Measurements from ENCODE around the gene MASP1.

MASP1 gene

DNA sequence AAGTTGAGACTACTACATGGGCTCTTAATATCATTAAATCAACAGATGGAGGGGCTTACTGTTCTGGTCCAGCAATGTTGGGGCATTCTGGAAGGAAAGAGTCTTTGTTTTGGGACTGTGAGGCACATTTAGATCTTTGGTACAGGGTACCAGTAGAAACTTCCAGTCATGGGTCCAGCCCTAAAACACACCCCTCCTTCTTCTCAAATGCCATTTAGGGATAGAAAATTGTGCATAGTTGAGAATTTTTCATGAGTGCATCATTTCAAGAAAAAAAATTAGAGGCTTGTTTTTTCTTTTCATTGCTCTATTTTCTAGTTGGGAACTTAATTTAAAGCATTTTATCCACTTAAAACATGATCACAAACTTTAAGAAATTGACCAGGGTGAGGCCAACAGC, 98.4 kb downstream of the MASP1 start:
- Histone ChIP-seq H3K9me3 (ENCODE audit: insufficient read depth, low read depth, low read length) (peaks cover 5% of the 10 kb centered on the region), H3K14ac (ENCODE audit: low read length) (no peak overlapping the region), H2BK120ac (ENCODE audit: insufficient read depth, low read length, poor library complexity) (no peak overlapping the region), H4K91ac (ENCODE audit: low read depth, low read length) (no peak overlapping the region), H2AK5ac (ENCODE audit: low read length) (no peak overlapping the region), H2BK5ac (ENCODE audit: low read depth, low read length, poor library complexity) (no peak overlapping the region), H3K27me3 (ENCODE audit: insufficient read depth, low read length) (no peaks in the 10 kb centered on the region), H2AFZ (ENCODE audit: insufficient read depth, low read length, poor library complexity) (no peak overlapping the region), H3K4me1 (ENCODE audit: control insufficient read depth in 1 of 2, insufficient read depth in 2 of 2, low read length in 2 of 2) (no peaks in the 10 kb centered on the region), H3K18ac (ENCODE audit: low read length) (no peak overlapping the region), H4K8ac (ENCODE audit: low read depth, low read length) (no peak overlapping the region), H3K4me2 (ENCODE audit: low read length) (no peak overlapping the region), H3K4me3 (ENCODE audit: low read depth, low read length) (no peak overlapping the region), H3K79me2 (ENCODE audit: control insufficient read depth, insufficient read depth, low read length, poor library complexity) (no peaks in the 10 kb centered on the region), H3K79me1 (ENCODE audit: low read length) (peaks cover 1% of the 10 kb centered on the region), H2BK12ac (ENCODE audit: low read length) (no peak overlapping the region), H3K9ac (ENCODE audit: low read length) (no peak overlapping the region), H3K4ac (ENCODE audit: low read depth, low read length) (no peak overlapping the region), H3K27ac (ENCODE audit: low read depth, low read length) (no peak overlapping the region), H4K12ac (ENCODE audit: low read depth, low read length) (no peak overlapping the region), H3K23ac (ENCODE audit: low read length) (no peak overlapping the region), H3K36me3 (ENCODE audit: control insufficient read depth in 1 of 2, insufficient read depth in 2 of 2, low read length in 2 of 2) (no peaks in the 10 kb centered on the region)
- peak in 1 of 2 donors; percentile 35 for DNase-seq

DNA sequence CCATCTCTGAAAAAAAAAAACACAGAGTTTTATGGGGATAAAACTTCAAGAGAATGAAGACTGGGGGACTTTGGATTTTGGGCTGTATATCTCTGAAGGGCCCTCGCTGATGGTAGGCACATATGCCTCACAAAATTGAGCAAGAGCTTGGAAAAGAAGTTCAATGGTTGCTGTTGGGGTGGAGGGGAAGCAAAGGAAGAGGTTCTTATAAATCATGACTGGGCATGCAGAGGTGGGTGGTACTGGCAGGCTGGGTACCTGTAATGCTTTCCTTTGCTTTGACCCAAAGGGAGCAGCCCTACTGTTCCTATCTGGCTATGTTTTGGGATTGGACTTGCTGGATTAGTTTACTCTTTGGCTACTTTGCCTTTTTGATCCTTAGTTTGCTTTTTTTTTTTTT, 100.3 kb downstream of the MASP1 start:
- H3K79me1 ChIP-seq (ENCODE audit: low read length): peaks cover 5% of the 10 kb centered on the region

DNA sequence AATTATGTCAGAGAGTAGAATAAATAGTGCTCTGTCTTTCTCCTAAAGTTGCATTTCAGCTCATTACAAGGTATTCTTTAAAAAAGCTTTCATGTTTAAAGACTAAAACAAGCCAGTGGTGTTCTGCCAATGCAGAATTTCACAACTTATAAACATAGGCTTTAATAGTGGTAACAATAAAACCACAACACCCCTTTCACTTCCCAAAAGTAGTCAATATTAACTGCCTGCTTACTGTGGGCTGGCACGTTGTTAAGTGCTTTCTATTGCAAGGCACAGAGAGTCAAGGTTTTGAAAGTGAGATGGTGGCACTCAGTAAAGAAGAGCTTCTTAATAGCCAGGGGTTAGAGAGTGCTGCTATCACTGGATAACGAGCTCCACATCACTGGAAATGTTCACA, 102.6 kb downstream of the MASP1 start:
- H3K14ac ChIP-seq (ENCODE audit: low read length): no peak overlapping the region
- DNase-seq: no peak
- H4K8ac ChIP-seq (ENCODE audit: low read depth, low read length): no peak overlapping the region
- no peak overlapping the region for H2BK120ac ChIP-seq (ENCODE audit: insufficient read depth, low read length, poor library complexity)
- no peaks in the 10 kb centered on the region for H3K36me3 ChIP-seq (ENCODE audit: control insufficient read depth in 1 of 2, insufficient read depth in 2 of 2, low read length in 2 of 2)
- H3K27ac ChIP-seq (ENCODE audit: low read depth, low read length): no peak overlapping the region
- WGBS (ENCODE audit: extremely low coverage, insufficient coverage, insufficient read length): no CpG with 5 or more reads among the region's 2 CpGs
- H3K4me1 ChIP-seq (ENCODE audit: control insufficient read depth in 1 of 2, insufficient read depth in 2 of 2, low read length in 2 of 2): peaks cover 4 to 7% of the 10 kb centered on the region in 2 experiments
- H2BK5ac ChIP-seq (ENCODE audit: low read depth, low read length, poor library complexity): no peak overlapping the region
- no peak overlapping the region for H4K12ac ChIP-seq (ENCODE audit: low read depth, low read length)
- H3K4me3 ChIP-seq (ENCODE audit: low read depth, low read length): no peak overlapping the region
- H2AK5ac ChIP-seq (ENCODE audit: low read length): no peak overlapping the region
- H3K4me2 ChIP-seq (ENCODE audit: low read length): no peak overlapping the region
- H3K23ac ChIP-seq (ENCODE audit: low read length): no peak overlapping the region
- no peak overlapping the region for H3K9ac ChIP-seq (ENCODE audit: low read length)
- no peak overlapping the region for H3K4ac ChIP-seq (ENCODE audit: low read depth, low read length)
- no peaks in the 10 kb centered on the region for H3K27me3 ChIP-seq (ENCODE audit: insufficient read depth, low read length)
- no peak overlapping the region for H2AFZ ChIP-seq (ENCODE audit: insufficient read depth, low read length, poor library complexity)
- H3K9me3 ChIP-seq (ENCODE audit: insufficient read depth, low read depth, low read length): no peaks in the 10 kb centered on the region
- H3K79me1 ChIP-seq (ENCODE audit: low read length): peaks cover 5% of the 10 kb centered on the region
- peaks cover 2% of the 10 kb centered on the region for H3K79me2 ChIP-seq (ENCODE audit: control insufficient read depth, insufficient read depth, low read length, poor library complexity)
- no peak overlapping the region for H2BK12ac ChIP-seq (ENCODE audit: low read length)
- no peak overlapping the region for H4K91ac ChIP-seq (ENCODE audit: low read depth, low read length)
- H3K18ac ChIP-seq (ENCODE audit: low read length): no peak overlapping the region

More for the DNA sequence above, 100.3 kb downstream of the MASP1 start:
- no peak overlapping the region for H4K8ac ChIP-seq (ENCODE audit: low read depth, low read length)
- H2BK120ac ChIP-seq (ENCODE audit: insufficient read depth, low read length, poor library complexity): no peak overlapping the region
- DNase-seq: no peak
- peaks cover 4% of the 10 kb centered on the region in 2 experiments for H3K4me1 ChIP-seq (ENCODE audit: control insufficient read depth in 1 of 2, insufficient read depth in 2 of 2, low read length in 2 of 2)
- peaks cover 2% of the 10 kb centered on the region for H3K79me2 ChIP-seq (ENCODE audit: control insufficient read depth, insufficient read depth, low read length, poor library complexity)
- H3K27ac ChIP-seq (ENCODE audit: low read depth, low read length): no peak overlapping the region
- H2BK5ac ChIP-seq (ENCODE audit: low read depth, low read length, poor library complexity): no peak overlapping the region
- WGBS (ENCODE audit: extremely low coverage, insufficient coverage, insufficient read length): no CpG with 5 or more reads among the region's 1 CpG
- no peaks in the 10 kb centered on the region for H3K27me3 ChIP-seq (ENCODE audit: insufficient read depth, low read length)
- H3K4ac ChIP-seq (ENCODE audit: low read depth, low read length): no peak overlapping the region
- no peak overlapping the region for H2AK5ac ChIP-seq (ENCODE audit: low read length)
- no peak overlapping the region for H4K91ac ChIP-seq (ENCODE audit: low read depth, low read length)
- H3K36me3 ChIP-seq (ENCODE audit: control insufficient read depth in 1 of 2, insufficient read depth in 2 of 2, low read length in 2 of 2): no peaks in the 10 kb centered on the region
- no peak overlapping the region for H4K12ac ChIP-seq (ENCODE audit: low read depth, low read length)
- H2AFZ ChIP-seq (ENCODE audit: insufficient read depth, low read length, poor library complexity): no peak overlapping the region
- no peak overlapping the region for H2BK12ac ChIP-seq (ENCODE audit: low read length)
- no peak overlapping the region for H3K4me2 ChIP-seq (ENCODE audit: low read length)
- H3K9ac ChIP-seq (ENCODE audit: low read length): no peak overlapping the region
- no peak overlapping the region for H3K4me3 ChIP-seq (ENCODE audit: low read depth, low read length)
- H3K9me3 ChIP-seq (ENCODE audit: insufficient read depth, low read depth, low read length): no peaks in the 10 kb centered on the region
- H3K18ac ChIP-seq (ENCODE audit: low read length): no peak overlapping the region
- H3K23ac ChIP-seq (ENCODE audit: low read length): no peak overlapping the region
- H3K14ac ChIP-seq (ENCODE audit: low read length): no peak overlapping the region

DNA sequence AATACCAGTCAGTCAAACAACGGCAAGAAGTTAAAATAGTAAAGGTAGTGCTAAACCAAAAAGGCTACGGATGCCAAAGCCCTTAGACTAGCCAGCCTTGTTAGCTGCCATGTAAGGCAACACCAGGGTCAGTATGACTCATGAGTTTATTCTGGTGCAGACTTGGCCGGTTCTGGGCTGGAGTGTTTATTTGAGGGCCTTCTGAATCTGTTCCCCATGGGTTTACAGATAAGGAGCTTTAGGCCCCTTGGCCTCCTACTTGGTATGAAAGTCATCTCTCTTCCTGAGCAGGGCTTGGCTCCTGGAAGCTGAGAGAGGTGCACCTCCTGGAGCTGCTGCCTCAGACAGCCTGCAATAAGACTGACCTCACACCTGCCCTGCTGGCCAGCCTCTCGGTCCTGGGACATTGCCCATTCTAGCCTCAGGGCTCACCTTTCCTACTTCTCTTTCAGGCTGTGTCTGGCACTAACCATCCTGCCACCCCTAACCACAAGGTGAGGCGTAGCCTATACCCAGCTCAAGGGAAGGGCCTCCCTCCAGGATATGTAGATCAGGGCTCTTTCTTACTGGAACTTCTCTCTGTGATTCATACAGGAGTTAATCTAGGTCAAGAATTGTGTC, 104.6 kb downstream of the MASP1 start:
- Histone ChIP-seq H3K18ac (ENCODE audit: low read length) (peak overlapping the region; percentile 32), H3K14ac (ENCODE audit: low read length) (peak overlapping the region; percentile 58), H3K4me1 (ENCODE audit: control insufficient read depth in 1 of 2, insufficient read depth in 2 of 2, low read length in 2 of 2) (peaks cover 4 to 10% of the 10 kb centered on the region in 2 experiments), H4K91ac (ENCODE audit: low read depth, low read length) (peak overlapping the region; percentile 33), H4K8ac (ENCODE audit: low read depth, low read length) (peak overlapping the region; percentile 27), H3K4me2 (ENCODE audit: low read length) (peak overlapping the region; percentile 16), H3K9ac (ENCODE audit: low read length) (no peak overlapping the region), H2BK120ac (ENCODE audit: insufficient read depth, low read length, poor library complexity) (peak overlapping the region; percentile 40), H3K4ac (ENCODE audit: low read depth, low read length) (no peak overlapping the region), H2BK12ac (ENCODE audit: low read length) (peak overlapping the region; percentile 62), H3K27me3 (ENCODE audit: insufficient read depth, low read length) (no peaks in the 10 kb centered on the region), H3K9me3 (ENCODE audit: insufficient read depth, low read depth, low read length) (no peaks in the 10 kb centered on the region), H3K36me3 (ENCODE audit: control insufficient read depth in 1 of 2, insufficient read depth in 2 of 2, low read length in 2 of 2) (no peaks in the 10 kb centered on the region), H2AFZ (ENCODE audit: insufficient read depth, low read length, poor library complexity) (no peak overlapping the region), H3K4me3 (ENCODE audit: low read depth, low read length) (no peak overlapping the region), H2BK5ac (ENCODE audit: low read depth, low read length, poor library complexity) (peak overlapping the region; percentile 46), H4K12ac (ENCODE audit: low read depth, low read length) (no peak overlapping the region), H3K79me1 (ENCODE audit: low read length) (peaks cover 7% of the 10 kb centered on the region), H3K27ac (ENCODE audit: low read depth, low read length) (peak overlapping the region; percentile 65), H3K79me2 (ENCODE audit: control insufficient read depth, insufficient read depth, low read length, poor library complexity) (peaks cover 2% of the 10 kb centered on the region), H3K23ac (ENCODE audit: low read length) (no peak overlapping the region), H2AK5ac (ENCODE audit: low read length) (no peak overlapping the region)
- DNase-seq: peak; percentile 89 to 96
- no CpG with 5 or more reads among the region's 5 CpGs for WGBS (ENCODE audit: extremely low coverage, insufficient coverage, insufficient read length)
